ENCODE measurements around the gene FBH1. TPM values are rescaled to one million over a fixed set of nuclear protein-coding genes. Genes with fewer than 3 reads are reported as not detected.
"Not testable (repeated sequence)": the region's sequence is repeated elsewhere in the genome, so short reads cannot be mapped to it uniquely, and the experiment has no call there.

FBH1 gene
- total RNA-seq, 1 donor from 2014 or later: 87.4 TPM

DNA sequence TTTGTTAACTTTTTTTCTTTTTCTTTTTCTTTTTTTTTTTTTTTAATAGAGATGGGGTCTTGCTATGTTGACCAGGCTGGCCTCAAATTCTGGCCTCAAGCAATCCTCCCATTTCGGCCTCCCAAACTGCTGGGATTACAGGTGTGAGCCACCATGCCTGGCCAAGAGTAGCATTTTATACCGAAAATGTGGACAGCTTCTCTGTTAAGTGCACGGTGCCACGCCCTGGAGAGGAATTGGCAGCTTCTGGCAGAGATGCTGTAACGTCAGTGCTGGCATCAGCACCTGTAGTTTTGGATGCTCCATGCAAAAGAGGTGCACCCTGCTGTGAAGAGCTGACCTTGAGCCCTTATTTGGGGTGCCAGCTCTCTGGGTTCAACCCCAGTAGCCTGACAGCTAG is 69.1 kb downstream of the FBH1 start:
- H3K9me3 Mint-ChIP-seq (ENCODE audit: low read depth): no peaks in the 10 kb centered on the region
- no peaks in the 10 kb centered on the region for H3K4me1 Mint-ChIP-seq (ENCODE audit: low read depth)
- TF ChIP-seq, protein P1, sequence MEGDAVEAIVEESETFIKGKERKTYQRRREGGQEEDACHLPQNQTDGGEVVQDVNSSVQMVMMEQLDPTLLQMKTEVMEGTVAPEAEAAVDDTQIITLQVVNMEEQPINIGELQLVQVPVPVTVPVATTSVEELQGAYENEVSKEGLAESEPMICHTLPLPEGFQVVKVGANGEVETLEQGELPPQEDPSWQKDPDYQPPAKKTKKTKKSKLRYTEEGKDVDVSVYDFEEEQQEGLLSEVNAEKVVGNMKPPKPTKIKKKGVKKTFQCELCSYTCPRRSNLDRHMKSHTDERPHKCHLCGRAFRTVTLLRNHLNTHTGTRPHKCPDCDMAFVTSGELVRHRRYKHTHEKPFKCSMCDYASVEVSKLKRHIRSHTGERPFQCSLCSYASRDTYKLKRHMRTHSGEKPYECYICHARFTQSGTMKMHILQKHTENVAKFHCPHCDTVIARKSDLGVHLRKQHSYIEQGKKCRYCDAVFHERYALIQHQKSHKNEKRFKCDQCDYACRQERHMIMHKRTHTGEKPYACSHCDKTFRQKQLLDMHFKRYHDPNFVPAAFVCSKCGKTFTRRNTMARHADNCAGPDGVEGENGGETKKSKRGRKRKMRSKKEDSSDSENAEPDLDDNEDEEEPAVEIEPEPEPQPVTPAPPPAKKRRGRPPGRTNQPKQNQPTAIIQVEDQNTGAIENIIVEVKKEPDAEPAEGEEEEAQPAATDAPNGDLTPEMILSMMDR (IDR thresholded peaks at IDR 0.05; ENCODE audit: unreplicated experiment): no peak
- no peak overlapping the region for H3K4me3 Mint-ChIP-seq (ENCODE audit: low read depth)
- H3K36me3 Mint-ChIP-seq (ENCODE audit: insufficient read depth): no peaks in the 10 kb centered on the region
- no peak for DNase-seq (ENCODE audit: low spot score, unreplicated experiment)
- no peak overlapping the region for H3K27ac Mint-ChIP-seq
- peaks cover 13% of the 10 kb centered on the region for H3K27me3 Mint-ChIP-seq

DNA sequence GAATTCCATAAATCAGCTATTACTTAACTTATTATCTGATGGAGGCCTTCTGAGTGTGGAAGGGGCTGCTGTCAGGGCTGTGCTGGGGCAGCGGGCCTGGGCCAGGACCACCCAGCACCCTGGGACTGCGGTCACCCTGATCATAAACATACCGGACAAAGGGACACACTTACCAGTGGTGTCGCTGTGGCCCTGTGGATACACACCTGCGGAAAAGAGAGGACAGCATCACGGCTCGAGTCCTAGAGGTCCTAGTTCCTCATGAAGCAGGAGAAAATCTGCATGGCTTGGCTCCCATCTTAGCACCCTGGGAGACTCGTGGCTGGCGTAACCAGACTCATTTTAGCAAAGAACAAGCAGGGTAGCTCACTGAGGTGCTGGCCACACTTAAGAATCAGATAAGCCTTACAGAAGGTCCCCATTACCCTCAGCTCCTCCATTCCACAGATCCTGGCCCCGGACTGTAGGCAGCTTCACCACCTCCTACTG is 69.6 kb downstream of the FBH1 start:
- Mint-ChIP-seq H3K9me3 (ENCODE audit: low read depth) (no peaks in the 10 kb centered on the region), H3K27ac (no peak overlapping the region), H3K27me3 (peaks cover 13% of the 10 kb centered on the region), H3K36me3 (ENCODE audit: insufficient read depth) (no peaks in the 10 kb centered on the region), H3K4me1 (ENCODE audit: low read depth) (no peaks in the 10 kb centered on the region), H3K4me3 (ENCODE audit: low read depth) (no peak overlapping the region)
- DNase-seq (ENCODE audit: low spot score, unreplicated experiment): no peak
- TF ChIP-seq, protein P1 (IDR thresholded peaks at IDR 0.05; ENCODE audit: unreplicated experiment): no peak

DNA sequence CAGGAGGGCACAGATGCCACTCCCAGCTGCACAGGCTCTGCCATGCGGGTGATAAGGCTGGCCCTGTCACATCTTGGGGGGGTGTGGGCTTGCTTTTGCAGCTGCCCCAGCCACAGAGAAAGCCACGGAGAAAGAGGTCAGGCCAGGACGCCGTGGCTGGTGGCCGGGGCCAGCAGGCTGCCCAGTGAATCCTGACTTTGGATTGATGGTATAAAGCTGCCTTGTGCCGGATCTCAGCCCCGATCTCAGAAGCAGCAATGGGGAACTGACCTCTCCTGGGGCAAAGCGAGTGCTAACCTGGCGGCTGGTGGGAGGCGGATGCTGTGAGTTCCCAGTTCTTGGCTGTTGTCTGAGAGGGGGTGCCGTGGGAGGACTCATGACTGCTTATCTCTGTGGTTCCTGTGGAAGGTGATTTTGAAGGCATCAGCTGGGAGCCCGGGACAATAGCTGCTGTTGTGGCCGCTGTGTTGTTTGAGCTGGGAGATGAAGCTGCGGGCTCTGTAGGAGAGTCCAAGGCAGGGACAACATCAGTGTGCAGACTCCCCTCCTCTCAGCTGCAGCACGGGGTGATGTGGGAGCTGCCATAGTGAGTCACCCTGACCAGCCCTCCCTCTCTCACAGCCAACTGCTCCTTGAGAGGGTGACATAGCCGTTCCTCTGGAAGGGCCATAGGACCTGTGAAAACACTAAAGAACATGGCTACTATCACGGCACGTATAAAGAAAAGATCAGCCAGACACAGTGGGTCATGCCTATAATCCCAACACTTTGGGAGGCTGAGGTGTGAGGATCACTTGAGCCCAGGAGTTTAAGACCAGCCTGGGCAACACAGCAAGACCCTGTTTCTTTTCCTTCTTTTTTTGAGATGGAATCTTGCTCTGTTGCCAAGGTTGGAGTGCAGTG is 70.3 kb downstream of the FBH1 start:
- no peak overlapping the region for H3K4me3 Mint-ChIP-seq (ENCODE audit: low read depth)
- no peak overlapping the region for H3K27ac Mint-ChIP-seq
- TF ChIP-seq, protein P1 (IDR thresholded peaks at IDR 0.05; ENCODE audit: unreplicated experiment): no peak
- H3K9me3 Mint-ChIP-seq (ENCODE audit: low read depth): no peaks in the 10 kb centered on the region
- DNase-seq (ENCODE audit: low spot score, unreplicated experiment): no peak
- H3K27me3 Mint-ChIP-seq: peaks cover 15% of the 10 kb centered on the region
- no peaks in the 10 kb centered on the region for H3K36me3 Mint-ChIP-seq (ENCODE audit: insufficient read depth)
- peaks cover 2% of the 10 kb centered on the region for H3K4me1 Mint-ChIP-seq (ENCODE audit: low read depth)

DNA sequence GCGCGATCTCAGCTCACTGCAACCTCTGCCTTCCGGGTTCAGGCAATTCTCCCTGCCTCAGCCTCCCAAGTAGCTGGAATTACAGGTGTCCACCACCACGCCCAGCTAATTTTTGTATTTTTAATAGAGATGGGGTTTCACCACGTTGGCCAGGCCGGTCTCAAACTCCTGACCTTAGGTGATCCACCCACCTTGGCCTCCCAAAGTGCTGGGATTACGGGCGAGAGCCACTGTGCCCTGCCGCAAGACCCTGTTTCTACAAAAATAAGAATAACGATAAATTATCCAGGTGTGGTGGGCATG is 70.9 kb downstream of the FBH1 start:
- H3K27me3 Mint-ChIP-seq: peaks cover 16% of the 10 kb centered on the region
- not testable (repeated sequence) for H3K4me1 Mint-ChIP-seq (ENCODE audit: low read depth); DNase-seq (ENCODE audit: low spot score, unreplicated experiment); H3K36me3 Mint-ChIP-seq (ENCODE audit: insufficient read depth); H3K4me3 Mint-ChIP-seq (ENCODE audit: low read depth); H3K27ac Mint-ChIP-seq; H3K9me3 Mint-ChIP-seq (ENCODE audit: low read depth)

DNA sequence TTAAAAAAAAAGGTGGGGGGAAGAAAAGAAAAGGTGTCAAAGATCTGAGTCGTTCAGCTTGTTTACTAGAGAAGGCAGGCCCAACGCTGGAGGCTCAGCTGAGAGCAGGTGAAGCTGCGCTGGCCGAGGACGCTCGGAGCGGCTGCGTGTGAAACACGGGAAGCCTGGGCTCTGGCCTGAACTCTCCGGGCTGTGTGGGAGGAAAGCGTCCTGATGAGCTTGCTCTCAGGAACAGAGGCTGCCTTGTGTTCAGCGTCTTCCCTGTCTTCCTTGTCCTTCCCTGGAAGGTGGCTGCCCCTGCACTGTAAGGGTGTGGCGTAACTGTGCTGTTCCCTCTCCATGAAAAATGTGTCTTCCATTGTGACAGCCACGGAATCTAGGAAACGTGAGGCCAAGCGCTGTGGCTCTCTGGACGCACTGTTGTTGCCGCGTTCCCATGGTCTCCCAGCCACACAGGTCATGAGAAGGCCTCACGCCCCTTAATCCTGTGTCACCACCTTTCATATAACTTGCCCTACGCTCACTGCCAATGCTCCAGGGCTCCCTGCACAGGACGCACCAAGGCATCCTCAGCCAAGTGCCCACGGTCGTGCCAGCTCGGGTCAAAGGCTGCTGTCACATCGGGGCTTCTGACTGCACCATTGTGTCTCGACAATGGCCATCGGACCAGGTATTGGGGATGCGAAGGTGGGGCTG is 71.5 kb downstream of the FBH1 start:
- Mint-ChIP-seq H3K4me1 (ENCODE audit: low read depth) (peaks cover 2% of the 10 kb centered on the region), H3K27me3 (peaks cover 16% of the 10 kb centered on the region), H3K4me3 (ENCODE audit: low read depth) (no peak overlapping the region), H3K36me3 (ENCODE audit: insufficient read depth) (no peaks in the 10 kb centered on the region), H3K9me3 (ENCODE audit: low read depth) (no peaks in the 10 kb centered on the region), H3K27ac (peak overlapping the region; percentile 71)
- TF ChIP-seq, protein P1 (IDR thresholded peaks at IDR 0.05; ENCODE audit: unreplicated experiment): no peak
- DNase-seq (ENCODE audit: low spot score, unreplicated experiment): no peak

DNA sequence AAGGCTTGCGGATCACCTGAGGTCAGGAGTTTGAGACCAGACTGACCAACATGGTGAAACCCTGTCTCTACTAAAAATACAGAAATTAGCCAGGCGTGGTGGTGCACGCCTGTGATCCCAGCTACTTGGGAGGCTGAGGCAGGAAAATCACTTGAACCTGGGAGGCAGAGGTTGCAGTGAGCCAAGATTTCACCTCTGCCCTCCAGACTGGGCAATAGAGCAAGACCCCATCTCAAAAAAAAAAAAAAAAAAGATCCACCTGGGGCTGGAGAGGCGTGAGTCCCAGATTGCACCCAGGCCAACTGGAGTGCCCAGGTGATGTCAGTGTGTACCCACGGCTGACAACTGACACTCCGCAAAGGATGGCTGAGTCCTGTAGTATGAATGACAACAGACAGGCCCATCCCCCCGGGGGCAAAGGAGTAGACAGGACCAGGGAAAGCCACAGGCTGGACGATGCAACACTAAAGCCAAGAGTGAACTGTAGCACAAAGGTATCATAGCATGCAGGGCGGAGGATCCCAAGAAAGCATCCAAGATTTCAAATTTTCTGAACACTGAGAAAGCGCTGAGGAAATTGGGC is 72.4 kb downstream of the FBH1 start:
- not testable (repeated sequence) for DNase-seq (ENCODE audit: low spot score, unreplicated experiment); H3K9me3 Mint-ChIP-seq (ENCODE audit: low read depth); H3K36me3 Mint-ChIP-seq (ENCODE audit: insufficient read depth); H3K4me1 Mint-ChIP-seq (ENCODE audit: low read depth); H3K4me3 Mint-ChIP-seq (ENCODE audit: low read depth)
- peak overlapping the region; percentile 74 for H3K27ac Mint-ChIP-seq
- H3K27me3 Mint-ChIP-seq: peaks cover 16% of the 10 kb centered on the region

Data from progenitor cell of endocrine pancreas (in vitro differentiated cells).